Activated B cell treated with CpG ODN at 0.5 μM for 24 hours (primary cell): ENCODE data around the gene GHRL. TPM values are rescaled to one million over a fixed set of nuclear protein-coding genes. Genes with fewer than 3 reads are reported as not detected.

Experiments
- ATAC-seq: fragments of 200-7000 bp; cut with Tn5 transposase; one replicate; pipeline ENCODE4 v1.10.0; 2021; ENCODE audit warnings: low read depth, mild to moderate bottlenecking, moderate library complexity
- CTCF ChIA-PET: fragments of 350-600 bp; sonication (Branson Sonifier 250); formaldehyde crosslinking; loops from one replicate; lab custom pipeline; 2021; ENCODE audit warnings: antibody characterized with exemption; lab: Charles Lee
- POLR2A ChIA-PET: fragments of 350-600 bp; sonication (Branson Sonifier 250); formaldehyde crosslinking; loops from one replicate; lab custom pipeline; 2021; ENCODE audit warnings: antibody characterized with exemption; lab: Charles Lee
- DNase-seq: peaks from one replicate; pipeline ENCODE4 v3.0.0; 2022
- H3K27ac Mint-ChIP-seq: one replicate; pipeline ENCODE4 v1.8.0; 2020; ENCODE audit warnings: mixed read lengths
- H3K27me3 Mint-ChIP-seq: one replicate; pipeline ENCODE4 v1.8.0; 2021; ENCODE audit warnings: mixed read lengths
- H3K36me3 Mint-ChIP-seq: one replicate; pipeline ENCODE4 v1.8.0; 2021; ENCODE audit warnings: low read depth, mixed read lengths
- H3K4me1 Mint-ChIP-seq: one replicate; pipeline ENCODE4 v1.8.0; 2021; ENCODE audit warnings: mixed read lengths
- H3K4me3 Mint-ChIP-seq: one replicate; pipeline ENCODE4 v1.8.0; 2020; ENCODE audit warnings: mild to moderate bottlenecking, mixed read lengths
- H3K9me3 Mint-ChIP-seq: one replicate; pipeline ENCODE4 v1.8.0; 2020; ENCODE audit warnings: mixed read lengths
- intact Hi-C: fragments of 100-400 bp; cut with micrococcal nuclease; formaldehyde crosslinking; loops from one replicate; pipeline ENCODE4 v1.15.1; 2024
- total RNA-seq: library from RNA; stranded (reverse); gene quantifications from 2 replicates; pipeline ENCODE4 v1.2.3, GENCODE V29; 2022
- TF ChIP-seq, protein P1 (sequence below): fragments of 200-600 bp; IDR thresholded peaks from one replicate; pipeline ENCODE4 v1.8.0; 2022; ENCODE audit warnings: antibody characterized with exemption, mild to moderate bottlenecking

Gene GHRL
- total RNA-seq, 1 donor from 2014 or later = 2.8 TPM

DNA sequence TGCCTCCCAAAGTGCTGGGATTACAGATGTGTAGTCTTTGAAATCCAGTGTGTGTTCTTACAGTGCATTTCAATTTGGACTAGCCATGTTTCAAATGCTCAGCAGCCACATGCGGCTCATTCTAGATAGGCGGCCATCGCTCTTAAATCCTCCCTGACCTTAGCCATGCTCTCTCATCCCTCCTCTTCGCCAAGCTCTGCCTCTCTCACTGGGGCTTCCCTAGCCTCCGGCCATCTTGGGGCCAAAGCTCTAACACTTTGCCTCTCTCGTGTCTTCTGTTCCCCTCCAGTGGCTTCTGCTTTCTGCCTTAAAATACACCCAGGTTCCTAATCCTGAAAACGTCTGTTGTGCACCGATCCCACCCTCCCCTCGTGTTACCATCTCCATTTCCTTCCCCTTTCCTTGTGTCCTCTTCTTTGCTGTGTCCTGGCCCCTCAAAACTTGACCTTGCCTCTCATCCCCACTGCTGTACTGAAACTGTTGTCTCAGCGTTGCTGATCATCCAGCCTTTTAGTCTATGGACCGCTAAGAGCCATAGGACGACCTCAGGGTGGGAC lies 1.4 kb upstream of the GHRL start:
- TF ChIP-seq, protein P1, sequence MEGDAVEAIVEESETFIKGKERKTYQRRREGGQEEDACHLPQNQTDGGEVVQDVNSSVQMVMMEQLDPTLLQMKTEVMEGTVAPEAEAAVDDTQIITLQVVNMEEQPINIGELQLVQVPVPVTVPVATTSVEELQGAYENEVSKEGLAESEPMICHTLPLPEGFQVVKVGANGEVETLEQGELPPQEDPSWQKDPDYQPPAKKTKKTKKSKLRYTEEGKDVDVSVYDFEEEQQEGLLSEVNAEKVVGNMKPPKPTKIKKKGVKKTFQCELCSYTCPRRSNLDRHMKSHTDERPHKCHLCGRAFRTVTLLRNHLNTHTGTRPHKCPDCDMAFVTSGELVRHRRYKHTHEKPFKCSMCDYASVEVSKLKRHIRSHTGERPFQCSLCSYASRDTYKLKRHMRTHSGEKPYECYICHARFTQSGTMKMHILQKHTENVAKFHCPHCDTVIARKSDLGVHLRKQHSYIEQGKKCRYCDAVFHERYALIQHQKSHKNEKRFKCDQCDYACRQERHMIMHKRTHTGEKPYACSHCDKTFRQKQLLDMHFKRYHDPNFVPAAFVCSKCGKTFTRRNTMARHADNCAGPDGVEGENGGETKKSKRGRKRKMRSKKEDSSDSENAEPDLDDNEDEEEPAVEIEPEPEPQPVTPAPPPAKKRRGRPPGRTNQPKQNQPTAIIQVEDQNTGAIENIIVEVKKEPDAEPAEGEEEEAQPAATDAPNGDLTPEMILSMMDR = no peak
- H3K27ac Mint-ChIP-seq = peak overlapping the region; percentile 1
- peaks cover 18% of the 10 kb centered on the region for H3K36me3 Mint-ChIP-seq
- CTCF ChIA-PET = interaction anchor here (0.9 to 1.3 kb wide), 2 partner anchors 30 to 361 kb away, joined by 3 read pairs; no protein-coding TSS in a partner anchor
- POLR2A ChIA-PET = interaction anchor here (1.3 to 1.9 kb wide), 2 partner anchors 11 to 153 kb away, joined by 4 to 9 read pairs; partner anchors contain the start of gene VHL
- H3K27me3 Mint-ChIP-seq = no peaks in the 10 kb centered on the region
- no peaks in the 10 kb centered on the region for H3K9me3 Mint-ChIP-seq
- no peak overlapping the region for H3K4me3 Mint-ChIP-seq
- no peak for ATAC-seq
- DNase-seq = no peak
- intact Hi-C loops = no loop called here
- peaks cover 36% of the 10 kb centered on the region for H3K4me1 Mint-ChIP-seq

DNA sequence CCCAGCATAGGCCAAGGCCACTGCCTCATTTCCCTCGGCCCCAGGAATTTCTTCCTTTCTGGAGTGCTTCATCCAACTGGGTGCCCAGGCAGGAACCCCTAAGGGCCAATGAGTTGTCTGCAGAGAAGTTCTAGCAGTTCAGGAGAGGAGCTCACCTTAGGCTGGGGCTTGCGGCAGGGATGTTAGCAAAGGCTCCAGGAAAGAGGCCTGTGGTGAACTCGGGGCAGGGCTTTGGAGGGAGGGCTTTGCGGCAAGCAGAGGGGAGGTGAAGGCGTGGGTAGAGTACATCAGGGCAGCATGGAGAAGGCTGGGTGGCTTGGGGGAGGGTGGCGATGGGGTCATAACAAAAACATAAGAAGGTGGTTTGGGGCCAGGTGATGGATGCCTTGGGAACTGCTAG lies 1.1 kb downstream of the GHRL start:
- H3K4me1 Mint-ChIP-seq = peaks cover 36% of the 10 kb centered on the region
- peaks cover 31% of the 10 kb centered on the region for H3K36me3 Mint-ChIP-seq
- TF ChIP-seq, protein P1 = no peak
- H3K9me3 Mint-ChIP-seq = no peaks in the 10 kb centered on the region
- DNase-seq = no peak
- ChIA-PET CTCF (no interaction called here), POLR2A (no interaction called here)
- intact Hi-C loops = loop anchor here (2.0 kb wide), 1 partner anchor 43 kb away; the partner anchor contains the start of gene TATDN2
- H3K27me3 Mint-ChIP-seq = no peaks in the 10 kb centered on the region
- H3K4me3 Mint-ChIP-seq = peak overlapping the region; percentile 11
- H3K27ac Mint-ChIP-seq = peak overlapping the region; percentile 61
- ATAC-seq = no peak

DNA sequence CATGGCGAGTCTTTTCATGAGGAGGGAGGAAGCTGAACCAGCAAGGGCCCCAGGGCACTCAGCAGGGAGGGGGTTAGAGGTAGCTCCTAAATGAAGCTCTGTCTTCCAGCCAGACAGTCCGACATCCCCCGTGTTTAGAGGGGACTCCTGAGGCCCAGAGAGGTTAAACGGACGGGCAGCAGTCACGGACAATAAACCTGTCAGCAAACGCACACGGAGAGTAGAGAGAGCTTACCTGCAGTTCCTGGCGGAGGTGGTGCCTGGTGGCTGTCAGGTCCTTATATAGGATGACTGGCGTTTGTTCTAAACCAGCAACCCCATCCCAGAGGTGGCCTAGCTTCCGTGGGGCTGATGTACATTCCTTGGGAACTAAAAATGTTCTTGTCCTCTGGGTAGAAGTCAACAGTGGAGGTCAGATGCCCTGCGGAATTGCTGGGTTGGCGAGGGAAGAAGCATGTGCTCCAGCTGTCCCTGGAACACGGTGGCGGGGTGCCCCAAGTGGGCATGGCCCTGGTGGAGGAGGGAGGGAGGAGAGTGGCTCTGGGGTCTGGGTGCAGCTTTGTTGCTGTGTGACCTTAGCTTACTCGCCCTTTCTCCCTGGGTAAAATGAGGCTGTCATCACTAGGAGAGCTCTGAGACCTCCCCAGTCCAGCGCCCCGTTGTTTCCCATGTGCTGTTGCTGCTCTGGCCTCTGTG lies 2.1 kb downstream of the GHRL start:
- no peak for DNase-seq
- H3K4me3 Mint-ChIP-seq = no peak overlapping the region
- H3K9me3 Mint-ChIP-seq = no peaks in the 10 kb centered on the region
- H3K27me3 Mint-ChIP-seq = no peaks in the 10 kb centered on the region
- no peak for ATAC-seq
- intact Hi-C loops = no loop called here
- TF ChIP-seq, protein P1 = no peak
- H3K36me3 Mint-ChIP-seq = peaks cover 36% of the 10 kb centered on the region
- peaks cover 36% of the 10 kb centered on the region for H3K4me1 Mint-ChIP-seq
- ChIA-PET POLR2A (interaction anchor here (0.8 to 1.2 kb wide), 2 partner anchors 25 to 76 kb away, joined by 3 to 7 read pairs; no protein-coding TSS in a partner anchor), CTCF (no interaction called here)
- peak overlapping the region; percentile 47 for H3K27ac Mint-ChIP-seq

DNA sequence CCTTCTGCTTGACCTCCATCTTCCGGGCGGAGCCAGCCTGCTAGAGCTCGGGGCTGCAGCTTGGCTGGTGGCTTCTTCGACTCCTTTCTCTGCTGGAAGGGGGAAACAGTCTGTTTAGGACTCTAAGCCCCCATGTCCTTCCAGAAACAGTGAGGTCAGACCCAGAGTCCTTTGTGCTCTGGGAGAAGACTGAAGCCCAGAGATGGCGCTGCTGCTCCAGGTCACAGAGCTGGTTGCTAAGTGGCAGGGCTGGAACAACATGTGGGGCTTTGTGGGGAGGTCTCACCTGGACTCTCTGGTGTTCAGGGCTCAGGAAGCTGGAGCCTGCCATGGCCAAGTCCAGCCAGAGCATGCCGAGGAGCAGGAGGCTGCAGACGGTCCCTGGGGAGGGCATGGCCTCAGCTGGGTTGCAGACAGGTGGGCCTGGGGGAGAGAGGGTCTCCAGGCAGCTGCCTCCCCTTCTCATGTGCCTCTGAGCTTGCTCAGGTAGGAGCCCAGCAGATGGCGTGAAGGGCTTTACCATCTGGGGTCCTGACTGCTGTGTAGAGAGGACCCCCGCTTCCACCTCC lies 2.9 kb downstream of the GHRL start:
- no peak overlapping the region for H3K27ac Mint-ChIP-seq

More for the DNA sequence above, 2.9 kb downstream of the GHRL start:
- Mint-ChIP-seq H3K9me3 (no peaks in the 10 kb centered on the region), H3K36me3 (peaks cover 34% of the 10 kb centered on the region), H3K4me1 (peaks cover 38% of the 10 kb centered on the region), H3K27me3 (no peaks in the 10 kb centered on the region), H3K4me3 (no peak overlapping the region)
- ChIA-PET POLR2A (interaction anchor here (0.8 to 1.2 kb wide), 2 partner anchors 26 to 76 kb away, joined by 3 to 7 read pairs; no protein-coding TSS in a partner anchor), CTCF (no interaction called here)
- no peak for ATAC-seq
- intact Hi-C loops = no loop called here
- DNase-seq = no peak
- TF ChIP-seq, protein P1 = no peak
